HepG2 (cell line): ENCODE results near the gene GDF9. TPM values are rescaled to one million over a fixed set of nuclear protein-coding genes. Genes with fewer than 3 reads are reported as not detected.

Experiments
- ARHGAP35 ChIP-seq: sonication (generic); formaldehyde crosslinking; IDR thresholded peaks from 2 replicates; pipeline ENCODE4 v1.9.0; 2022; ENCODE audit warnings: mild to moderate bottlenecking, inconsistent platforms, moderate library complexity, missing genetic modification reagents, borderline replicate concordance
- ARNT2 ChIP-seq: sonication (generic); formaldehyde crosslinking; IDR thresholded peaks from 2 replicates; pipeline ENCODE4 v1.8.0; 2022; ENCODE audit warnings: mild to moderate bottlenecking, low read depth, missing genetic modification reagents, moderate library complexity
- FIP1L1 ChIP-seq: fragments of 200-400 bp; formaldehyde crosslinking; IDR thresholded peaks from 2 replicates; pipeline ENCODE4 v1.6.1; 2018; ENCODE audit warnings: low read depth, mild to moderate bottlenecking, low read length, moderate library complexity, borderline replicate concordance; ENCODE audit not compliant: insufficient read depth
- GABPB1 ChIP-seq: IDR thresholded peaks from 2 replicates; pipeline ENCODE4 v1.6.1; 2016; ENCODE audit warnings: mild to moderate bottlenecking, missing genetic modification reagents, moderate library complexity, missing compliant biosample characterization
- NFE2L1 ChIP-seq: sonication (generic); formaldehyde crosslinking; IDR thresholded peaks from 2 replicates; pipeline ENCODE4 v1.4.0; 2020; ENCODE audit warnings: missing genetic modification reagents, mild to moderate bottlenecking, borderline replicate concordance
- NR3C1 ChIP-seq: sonication (generic); formaldehyde crosslinking; IDR thresholded peaks from 2 replicates; pipeline ENCODE4 v1.4.0; 2020; ENCODE audit warnings: missing genetic modification reagents
- SIX1 ChIP-seq: sonication (generic); formaldehyde crosslinking; IDR thresholded peaks from 2 replicates; pipeline ENCODE4 v1.4.0; 2020; ENCODE audit warnings: missing genetic modification reagents, borderline replicate concordance
- TBP ChIP-seq: sonication (generic); formaldehyde crosslinking; IDR thresholded peaks from 2 replicates; pipeline ENCODE4 v1.5.0; 2020; ENCODE audit warnings: missing genetic modification reagents
- U2AF2 ChIP-seq: fragments of 200-400 bp; formaldehyde crosslinking; IDR thresholded peaks from 2 replicates; pipeline ENCODE4 v1.6.1; 2017; ENCODE audit warnings: low read depth, mild to moderate bottlenecking, low read length
- ZMYM2 ChIP-seq: sonication (generic); formaldehyde crosslinking; IDR thresholded peaks from 2 replicates; pipeline ENCODE4 v1.8.0; 2022; ENCODE audit warnings: mild to moderate bottlenecking, missing genetic modification reagents
- ZNF350 ChIP-seq: sonication (generic); formaldehyde crosslinking; IDR thresholded peaks from 2 replicates; pipeline ENCODE4 v1.4.0; 2020; ENCODE audit warnings: mild to moderate bottlenecking, low read depth, missing genetic modification reagents, borderline replicate concordance
- ZNF432 ChIP-seq: sonication (generic); formaldehyde crosslinking; IDR thresholded peaks from 2 replicates; pipeline ENCODE4 v1.5.0; 2020; ENCODE audit warnings: missing genetic modification reagents, mild to moderate bottlenecking, borderline replicate concordance
- ZNF547 ChIP-seq: sonication (generic); formaldehyde crosslinking; IDR thresholded peaks from 2 replicates; pipeline ENCODE4 v1.5.1; 2020; ENCODE audit warnings: mild to moderate bottlenecking, missing genetic modification reagents
- ZNF772 ChIP-seq: sonication (generic); formaldehyde crosslinking; IDR thresholded peaks from 2 replicates; pipeline ENCODE4 v1.5.0; 2020; ENCODE audit warnings: mild to moderate bottlenecking, missing genetic modification reagents
- polyA plus RNA-seq, 8 experiments: library from polyadenylated mRNA; depleted of rRNA in 3 of 8; stranded (reverse) in 7 of 8; unstranded in 1 of 8; fragments of >200 nt; fragmentation: Illumina TruSeq in 4 of 8; extraction: Trizol in 4 of 8; gene quantifications; 2 replicates each; pipeline versions ENCODE4 v1.2.1 to v1.2.3, GENCODE V29; 2011 to 2016; ENCODE audit warnings: low read depth in 4 of 8, missing spikeins in 1 of 8, mixed read lengths in 1 of 8; ENCODE audit not compliant: insufficient read depth in 1 of 8
- total RNA-seq, 5 experiments: library from RNA; depleted of rRNA; stranded (reverse); fragments of >200 nt; fragmentation: Illumina TruSeq; extraction: Trizol; gene quantifications; 2 replicates each; pipeline ENCODE4 v1.2.3, GENCODE V29; 2016; ENCODE audit warnings: low read depth in 1 of 5
- TF ChIP-seq, protein P1 (sequence below): sonication (generic); formaldehyde crosslinking; conservative IDR thresholded peaks from 2 replicates; pipeline ENCODE4 v1.8.0; 2022; ENCODE audit warnings: low read depth, missing genetic modification reagents
- TF ChIP-seq, protein P2 (sequence below): sonication (generic); formaldehyde crosslinking; IDR thresholded peaks from 2 replicates; pipeline ENCODE4 v1.5.1; 2020; ENCODE audit warnings: mild to moderate bottlenecking, moderate library complexity, missing genetic modification reagents
- TF ChIP-seq, protein P3 (sequence below): sonication (generic); formaldehyde crosslinking; IDR thresholded peaks from 2 replicates; pipeline ENCODE4 v1.4.0; 2020; ENCODE audit warnings: missing genetic modification reagents
- TF ChIP-seq, protein P4 (sequence below): IDR thresholded peaks from 2 replicates; pipeline ENCODE4 v1.6.1; 2016; ENCODE audit warnings: control low read depth
- TF ChIP-seq, protein P5 (sequence below): sonication (generic); formaldehyde crosslinking; IDR thresholded peaks from 2 replicates; pipeline ENCODE4 v1.4.0; 2020; ENCODE audit warnings: mild to moderate bottlenecking, low read depth, missing genetic modification reagents
- TF ChIP-seq, protein P6 (sequence below): IDR thresholded peaks from 2 replicates; pipeline ENCODE4 v1.6.1; 2016; ENCODE audit warnings: low read depth, control low read depth

The GDF9 gene
- total and polyA plus RNA-seq, 2 of the 13 experiments (the other 11 are each of a cell fraction or from before 2014, with no cell fraction given), result 0.33 to 0.38 TPM

DNA sequence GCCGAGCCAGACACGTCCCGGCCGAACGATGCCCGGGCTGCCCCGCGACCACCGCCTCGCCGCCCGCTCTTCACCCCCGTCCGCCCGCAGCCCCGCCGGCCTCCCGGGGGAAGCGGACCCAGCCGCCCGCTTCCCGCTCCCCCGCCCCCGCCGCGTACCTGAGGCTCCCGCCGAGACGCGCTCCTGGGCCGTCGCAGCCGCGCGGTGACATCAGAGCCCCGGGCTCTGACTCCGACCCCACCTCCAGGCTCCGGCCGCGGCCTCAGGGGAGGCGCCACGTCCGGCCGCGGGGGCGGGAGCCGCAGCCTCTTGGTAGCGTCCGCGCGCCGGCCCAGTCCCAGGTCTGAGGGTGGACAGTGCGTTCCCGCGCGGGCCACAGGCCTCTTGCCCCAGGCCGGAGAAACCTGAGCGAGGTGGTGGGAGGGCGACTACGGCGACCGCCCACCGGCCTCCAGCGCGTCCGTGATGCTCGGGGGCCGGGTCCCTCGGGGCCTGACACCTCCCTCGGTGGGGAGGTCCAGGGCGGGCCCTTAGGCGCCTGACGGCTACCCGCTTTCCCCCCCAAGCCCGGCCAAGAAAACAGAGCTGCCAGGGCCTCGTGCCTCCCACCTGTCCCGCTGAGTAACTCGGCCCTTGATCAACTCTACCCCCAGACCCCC is 35.7 kb downstream of the GDF9 start, which contains the start of gene SHROOM1 (continued):
- TF ChIP-seq ARHGAP35 (CRISPR knock-in tag) (peak; percentile 83; the same call in 1 of the 2 replicates), ZNF350 (CRISPR knock-in tag) (no peak), FIP1L1 (no peak), ZNF772 (peak; percentile 71; the same call in 1 of the 2 replicates), ZNF432 (no peak), TBP (CRISPR knock-in tag) (no peak), ZNF547 (CRISPR knock-in tag) (0 out of 2 replicates have a peak, but pooled peaks have one; percentile 25), NR3C1 (CRISPR knock-in tag) (no peak), ARNT2 (CRISPR knock-in tag) (peak; percentile 82), U2AF2 (no peak), ZMYM2 (CRISPR knock-in tag) (no peak), NFE2L1 (no peak), SIX1 (CRISPR knock-in tag) (0 out of 2 replicates have a peak, but pooled peaks have one; percentile 26), GABPB1 (CRISPR knock-in tag) (peak; percentile 80)
- TF ChIP-seq, protein P1, sequence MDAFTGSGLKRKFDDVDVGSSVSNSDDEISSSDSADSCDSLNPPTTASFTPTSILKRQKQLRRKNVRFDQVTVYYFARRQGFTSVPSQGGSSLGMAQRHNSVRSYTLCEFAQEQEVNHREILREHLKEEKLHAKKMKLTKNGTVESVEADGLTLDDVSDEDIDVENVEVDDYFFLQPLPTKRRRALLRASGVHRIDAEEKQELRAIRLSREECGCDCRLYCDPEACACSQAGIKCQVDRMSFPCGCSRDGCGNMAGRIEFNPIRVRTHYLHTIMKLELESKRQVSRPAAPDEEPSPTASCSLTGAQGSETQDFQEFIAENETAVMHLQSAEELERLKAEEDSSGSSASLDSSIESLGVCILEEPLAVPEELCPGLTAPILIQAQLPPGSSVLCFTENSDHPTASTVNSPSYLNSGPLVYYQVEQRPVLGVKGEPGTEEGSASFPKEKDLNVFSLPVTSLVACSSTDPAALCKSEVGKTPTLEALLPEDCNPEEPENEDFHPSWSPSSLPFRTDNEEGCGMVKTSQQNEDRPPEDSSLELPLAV (CRISPR knock-in tag), result no peak
- TF ChIP-seq, protein P2, sequence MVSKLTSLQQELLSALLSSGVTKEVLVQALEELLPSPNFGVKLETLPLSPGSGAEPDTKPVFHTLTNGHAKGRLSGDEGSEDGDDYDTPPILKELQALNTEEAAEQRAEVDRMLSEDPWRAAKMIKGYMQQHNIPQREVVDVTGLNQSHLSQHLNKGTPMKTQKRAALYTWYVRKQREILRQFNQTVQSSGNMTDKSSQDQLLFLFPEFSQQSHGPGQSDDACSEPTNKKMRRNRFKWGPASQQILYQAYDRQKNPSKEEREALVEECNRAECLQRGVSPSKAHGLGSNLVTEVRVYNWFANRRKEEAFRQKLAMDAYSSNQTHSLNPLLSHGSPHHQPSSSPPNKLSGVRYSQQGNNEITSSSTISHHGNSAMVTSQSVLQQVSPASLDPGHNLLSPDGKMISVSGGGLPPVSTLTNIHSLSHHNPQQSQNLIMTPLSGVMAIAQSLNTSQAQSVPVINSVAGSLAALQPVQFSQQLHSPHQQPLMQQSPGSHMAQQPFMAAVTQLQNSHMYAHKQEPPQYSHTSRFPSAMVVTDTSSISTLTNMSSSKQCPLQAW (CRISPR knock-in tag), result no peak
- TF ChIP-seq, protein P3, sequence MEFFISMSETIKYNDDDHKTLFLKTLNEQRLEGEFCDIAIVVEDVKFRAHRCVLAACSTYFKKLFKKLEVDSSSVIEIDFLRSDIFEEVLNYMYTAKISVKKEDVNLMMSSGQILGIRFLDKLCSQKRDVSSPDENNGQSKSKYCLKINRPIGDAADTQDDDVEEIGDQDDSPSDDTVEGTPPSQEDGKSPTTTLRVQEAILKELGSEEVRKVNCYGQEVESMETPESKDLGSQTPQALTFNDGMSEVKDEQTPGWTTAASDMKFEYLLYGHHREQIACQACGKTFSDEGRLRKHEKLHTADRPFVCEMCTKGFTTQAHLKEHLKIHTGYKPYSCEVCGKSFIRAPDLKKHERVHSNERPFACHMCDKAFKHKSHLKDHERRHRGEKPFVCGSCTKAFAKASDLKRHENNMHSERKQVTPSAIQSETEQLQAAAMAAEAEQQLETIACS (CRISPR knock-in tag), result no peak
- TF ChIP-seq, protein P4, sequence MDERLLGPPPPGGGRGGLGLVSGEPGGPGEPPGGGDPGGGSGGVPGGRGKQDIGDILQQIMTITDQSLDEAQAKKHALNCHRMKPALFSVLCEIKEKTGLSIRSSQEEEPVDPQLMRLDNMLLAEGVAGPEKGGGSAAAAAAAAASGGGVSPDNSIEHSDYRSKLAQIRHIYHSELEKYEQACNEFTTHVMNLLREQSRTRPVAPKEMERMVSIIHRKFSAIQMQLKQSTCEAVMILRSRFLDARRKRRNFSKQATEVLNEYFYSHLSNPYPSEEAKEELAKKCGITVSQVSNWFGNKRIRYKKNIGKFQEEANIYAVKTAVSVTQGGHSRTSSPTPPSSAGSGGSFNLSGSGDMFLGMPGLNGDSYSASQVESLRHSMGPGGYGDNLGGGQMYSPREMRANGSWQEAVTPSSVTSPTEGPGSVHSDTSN, result no peak
- TF ChIP-seq, protein P5, sequence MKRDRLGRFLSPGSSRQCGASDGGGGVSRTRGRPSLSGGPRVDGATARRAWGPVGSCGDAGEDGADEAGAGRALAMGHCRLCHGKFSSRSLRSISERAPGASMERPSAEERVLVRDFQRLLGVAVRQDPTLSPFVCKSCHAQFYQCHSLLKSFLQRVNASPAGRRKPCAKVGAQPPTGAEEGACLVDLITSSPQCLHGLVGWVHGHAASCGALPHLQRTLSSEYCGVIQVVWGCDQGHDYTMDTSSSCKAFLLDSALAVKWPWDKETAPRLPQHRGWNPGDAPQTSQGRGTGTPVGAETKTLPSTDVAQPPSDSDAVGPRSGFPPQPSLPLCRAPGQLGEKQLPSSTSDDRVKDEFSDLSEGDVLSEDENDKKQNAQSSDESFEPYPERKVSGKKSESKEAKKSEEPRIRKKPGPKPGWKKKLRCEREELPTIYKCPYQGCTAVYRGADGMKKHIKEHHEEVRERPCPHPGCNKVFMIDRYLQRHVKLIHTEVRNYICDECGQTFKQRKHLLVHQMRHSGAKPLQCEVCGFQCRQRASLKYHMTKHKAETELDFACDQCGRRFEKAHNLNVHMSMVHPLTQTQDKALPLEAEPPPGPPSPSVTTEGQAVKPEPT (CRISPR knock-in tag), result no peak
- TF ChIP-seq, protein P6, sequence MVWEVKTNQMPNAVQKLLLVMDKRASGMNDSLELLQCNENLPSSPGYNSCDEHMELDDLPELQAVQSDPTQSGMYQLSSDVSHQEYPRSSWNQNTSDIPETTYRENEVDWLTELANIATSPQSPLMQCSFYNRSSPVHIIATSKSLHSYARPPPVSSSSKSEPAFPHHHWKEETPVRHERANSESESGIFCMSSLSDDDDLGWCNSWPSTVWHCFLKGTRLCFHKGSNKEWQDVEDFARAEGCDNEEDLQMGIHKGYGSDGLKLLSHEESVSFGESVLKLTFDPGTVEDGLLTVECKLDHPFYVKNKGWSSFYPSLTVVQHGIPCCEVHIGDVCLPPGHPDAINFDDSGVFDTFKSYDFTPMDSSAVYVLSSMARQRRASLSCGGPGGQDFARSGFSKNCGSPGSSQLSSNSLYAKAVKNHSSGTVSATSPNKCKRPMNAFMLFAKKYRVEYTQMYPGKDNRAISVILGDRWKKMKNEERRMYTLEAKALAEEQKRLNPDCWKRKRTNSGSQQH (CRISPR knock-in tag), result no peak; the same call in 1 of the 2 replicates
